SKM-1 (cell line): Measurements from ENCODE around the gene KCNQ1.

Experiments used
- DNase-seq: peaks from one replicate; lab custom pipeline; 2025; ENCODE audit not compliant: unreplicated experiment; lab: John Stamatoyannopoulos, UW

Gene KCNQ1

DNA sequence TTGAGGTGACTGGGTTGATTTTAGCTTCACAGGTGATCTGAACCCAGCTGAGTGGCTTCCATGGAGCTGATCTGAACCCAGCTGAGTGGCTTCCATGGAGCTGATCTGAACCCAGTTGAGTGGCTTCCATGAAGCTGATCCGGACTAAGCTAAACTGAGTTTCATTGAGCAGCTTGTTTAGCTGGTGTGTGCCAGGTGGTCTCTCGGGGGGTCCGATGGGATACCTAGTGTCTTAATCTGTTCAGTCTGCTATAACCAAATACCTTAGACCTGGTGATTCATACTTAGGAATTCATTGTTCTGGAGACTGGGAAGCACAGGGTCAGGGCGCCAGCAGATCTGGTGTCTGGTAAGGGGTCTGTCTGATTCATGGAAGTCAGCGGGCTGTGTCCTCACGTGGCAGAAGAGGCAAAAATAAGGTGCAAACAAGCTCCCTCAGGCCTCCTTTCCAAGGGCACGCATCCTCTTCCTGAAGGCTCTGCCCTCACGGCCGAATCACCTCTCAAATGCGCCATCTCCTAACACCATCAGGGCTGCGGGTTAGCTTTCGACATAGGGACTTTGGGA lies 307.5 kb downstream of the KCNQ1 start:
- no peak for DNase-seq

DNA sequence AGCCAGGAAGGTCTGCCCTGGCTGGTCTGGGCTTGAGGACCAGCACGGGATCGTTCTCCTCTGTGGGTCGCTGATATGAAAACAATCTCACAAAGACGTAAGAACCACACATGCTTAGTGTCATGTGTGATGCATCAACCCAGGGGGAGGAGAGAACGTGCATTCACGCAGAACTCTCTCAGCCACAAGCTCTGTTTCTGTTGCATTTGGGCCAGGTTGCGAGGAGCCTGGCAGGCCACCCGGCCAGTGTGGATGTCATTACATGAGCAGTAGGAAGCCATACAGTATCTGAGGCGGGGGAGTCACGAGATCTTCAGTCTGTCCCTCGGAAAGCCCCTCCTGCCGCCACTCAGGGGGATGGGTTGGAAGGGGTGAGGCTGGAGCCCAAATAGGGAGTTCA lies 308.1 kb downstream of the KCNQ1 start:
- no peak for DNase-seq

DNA sequence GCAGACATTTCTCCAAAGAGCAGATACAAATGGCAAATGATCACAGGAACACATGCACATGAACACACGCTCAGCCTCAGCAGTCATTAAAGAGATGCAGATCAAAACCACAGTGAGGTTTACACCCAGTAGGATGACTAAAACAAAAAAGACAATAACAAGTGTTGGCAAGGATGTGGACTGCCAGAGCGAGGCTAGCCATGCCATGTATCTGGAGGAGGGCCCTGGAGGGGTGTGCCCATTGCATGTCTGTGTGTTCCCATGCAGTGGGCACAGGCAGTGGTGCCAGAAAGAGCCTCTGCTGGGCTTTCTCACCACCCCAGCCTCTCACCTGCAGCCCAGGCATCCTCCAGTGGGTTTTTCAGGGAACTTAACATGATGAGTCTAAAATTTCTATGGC lies 309.2 kb downstream of the KCNQ1 start:
- no peak for DNase-seq

DNA sequence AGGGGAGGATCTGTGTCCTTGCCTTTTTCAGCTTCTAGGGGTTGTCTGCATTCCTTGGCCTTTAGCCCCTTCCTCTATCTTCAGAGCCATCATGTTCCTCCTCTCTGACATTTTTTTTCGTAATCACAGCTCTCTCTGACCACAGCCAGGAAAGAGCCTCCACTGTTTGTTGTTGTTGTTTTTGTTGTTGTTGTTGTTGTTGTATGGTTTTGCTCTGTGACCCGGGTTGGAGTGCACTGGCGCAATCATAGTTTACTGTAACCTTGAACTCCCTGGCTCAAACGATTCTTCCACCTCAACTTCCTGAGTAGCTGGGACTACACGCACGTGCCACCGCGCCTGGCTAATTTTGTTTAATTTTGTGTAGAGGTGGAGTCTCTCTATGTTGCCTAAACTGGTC lies 310.3 kb downstream of the KCNQ1 start:
- DNase-seq, result no peak

DNA sequence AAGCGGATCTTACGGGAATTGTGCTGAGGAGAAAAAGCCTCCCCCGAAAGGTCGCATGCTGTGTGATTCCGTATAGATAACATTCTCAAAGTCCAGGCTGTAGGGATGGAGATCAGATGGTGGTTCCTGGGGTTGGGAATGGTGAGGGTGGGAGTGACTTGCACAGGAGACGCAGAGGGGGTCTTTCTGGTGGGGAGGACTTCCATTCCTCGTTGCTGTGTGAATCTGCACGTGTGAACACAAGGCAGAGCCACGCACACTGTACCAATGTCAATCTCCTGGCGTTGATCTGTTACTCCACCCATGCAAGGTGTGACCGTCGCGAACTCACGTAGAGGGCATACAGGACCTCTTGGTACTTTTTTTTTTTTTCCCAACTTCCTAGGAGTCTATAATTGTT lies 313.9 kb downstream of the KCNQ1 start:
- no peak for DNase-seq

DNA sequence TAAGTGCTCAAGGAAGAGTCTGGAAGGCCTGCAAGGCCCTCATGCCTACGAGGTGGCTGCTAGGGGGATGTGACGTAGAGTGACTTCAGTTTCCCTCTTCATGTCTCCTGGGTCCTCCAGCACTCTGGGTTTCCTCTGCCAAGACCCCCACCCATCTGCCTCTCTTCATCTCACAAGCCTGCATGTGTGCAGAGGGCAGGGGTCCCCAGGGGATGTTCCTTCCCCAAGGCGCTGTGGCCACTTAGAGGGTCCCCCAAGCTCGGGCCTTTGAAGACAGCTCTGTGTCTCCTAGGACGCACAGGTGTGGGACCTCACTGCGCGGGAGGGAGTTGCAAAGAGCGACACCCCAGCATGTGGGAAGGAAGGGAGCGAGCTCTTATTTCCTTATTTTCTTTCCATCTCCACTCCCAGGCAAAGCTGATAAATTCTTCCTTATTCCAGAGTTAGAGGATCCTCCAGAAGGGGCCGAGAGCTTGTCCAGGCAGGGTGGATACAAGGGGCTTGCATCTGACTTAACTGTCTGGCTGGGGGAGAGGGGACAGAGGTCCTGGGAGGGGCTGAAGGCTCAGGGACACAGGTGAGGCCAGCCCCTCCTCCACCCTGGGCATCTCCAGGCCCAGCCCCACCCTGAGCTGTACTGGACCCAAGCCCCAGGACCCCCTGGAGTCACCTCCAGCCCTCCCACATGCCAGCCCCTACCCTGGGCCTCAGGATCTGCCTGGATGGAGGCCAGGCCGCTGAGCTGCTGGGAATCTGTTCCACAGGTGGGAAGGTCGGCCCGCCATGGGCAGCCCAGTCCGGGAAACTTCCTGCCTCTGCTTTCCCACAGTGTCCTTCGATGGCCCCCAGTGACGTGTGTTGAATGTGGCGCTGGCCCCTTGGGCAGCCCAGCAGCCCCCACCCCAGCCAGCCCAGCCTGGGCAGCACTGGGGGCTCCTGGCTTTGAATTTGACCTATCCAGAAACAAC lies 314.7 kb downstream of the KCNQ1 start:
- no peak for DNase-seq

DNA sequence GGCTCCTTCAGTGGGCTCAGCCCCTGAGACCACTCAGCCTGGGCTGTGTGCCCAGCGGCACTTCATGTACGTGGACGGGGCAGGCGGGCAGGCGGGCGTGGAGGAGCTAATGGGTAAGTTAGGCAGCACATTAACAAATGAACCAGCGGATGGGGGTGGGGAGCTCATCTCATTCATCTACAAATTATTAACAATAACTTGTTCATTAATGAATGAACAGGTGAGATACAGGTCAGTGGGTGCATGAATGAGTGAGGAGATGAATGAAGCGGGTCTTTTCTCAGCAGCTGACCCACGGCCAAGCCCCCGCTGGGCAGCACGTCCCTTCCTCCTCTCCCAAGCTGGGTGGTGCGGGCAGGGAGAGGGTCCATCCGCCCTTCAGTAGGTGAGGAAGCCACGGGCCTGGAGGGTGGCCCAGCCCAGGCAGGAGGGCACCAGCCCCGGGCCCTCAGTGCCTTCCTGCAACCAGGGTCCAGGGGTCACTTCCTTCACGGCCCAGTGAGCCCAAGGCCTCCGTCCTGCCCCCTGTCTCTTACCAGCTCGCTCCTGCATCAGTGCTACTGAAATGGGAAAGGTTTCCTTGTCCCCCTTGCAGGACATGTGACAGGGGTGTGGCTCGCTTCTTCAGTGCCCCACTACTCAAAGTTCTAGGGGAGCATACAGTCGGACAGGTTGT lies 315.5 kb downstream of the KCNQ1 start:
- DNase-seq, result no peak

DNA sequence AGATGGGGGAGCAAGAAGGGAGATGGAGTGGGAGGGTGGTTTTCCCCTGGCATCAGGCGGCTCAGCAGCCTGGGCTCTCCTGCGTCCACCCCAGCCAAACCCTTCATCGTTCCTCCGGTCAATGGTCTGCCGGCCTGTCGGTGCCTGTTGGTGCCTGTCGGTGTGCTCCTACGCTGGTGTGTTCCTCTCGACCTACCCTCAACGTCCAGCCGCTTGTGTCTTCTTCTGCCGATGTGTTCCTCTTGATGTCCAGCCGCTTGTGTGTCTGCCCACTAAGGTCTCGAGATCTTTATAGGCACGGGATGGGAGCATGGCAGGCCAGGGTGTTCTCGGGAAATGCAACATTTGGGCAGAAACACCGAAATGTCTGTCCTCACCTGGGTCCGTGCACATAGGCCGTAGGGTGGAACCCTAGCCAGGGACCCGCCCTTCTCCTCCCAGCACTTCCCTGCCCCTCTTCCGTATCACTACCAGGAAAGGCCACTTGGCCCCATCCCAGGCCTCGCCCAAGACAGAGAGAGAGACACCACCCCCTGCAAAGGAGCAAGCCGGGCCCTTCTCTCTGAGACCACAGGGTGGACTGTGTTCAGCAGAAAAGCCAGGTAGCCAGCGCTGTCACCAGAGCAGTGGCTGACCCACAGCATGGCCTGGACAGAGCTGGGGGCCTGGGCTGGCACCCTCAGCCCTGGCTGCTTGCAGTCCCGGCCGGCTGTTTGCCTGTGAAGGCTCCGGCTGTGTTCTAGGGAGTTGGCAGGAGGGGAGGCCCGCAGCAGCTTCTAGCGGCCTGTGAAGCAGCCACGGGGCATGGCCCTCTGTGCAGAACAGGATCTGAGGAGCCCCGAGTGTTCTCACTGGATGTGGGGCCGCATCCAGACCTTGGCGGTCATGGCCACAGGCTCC lies 316.6 kb downstream of the KCNQ1 start:
- DNase-seq, result no peak

DNA sequence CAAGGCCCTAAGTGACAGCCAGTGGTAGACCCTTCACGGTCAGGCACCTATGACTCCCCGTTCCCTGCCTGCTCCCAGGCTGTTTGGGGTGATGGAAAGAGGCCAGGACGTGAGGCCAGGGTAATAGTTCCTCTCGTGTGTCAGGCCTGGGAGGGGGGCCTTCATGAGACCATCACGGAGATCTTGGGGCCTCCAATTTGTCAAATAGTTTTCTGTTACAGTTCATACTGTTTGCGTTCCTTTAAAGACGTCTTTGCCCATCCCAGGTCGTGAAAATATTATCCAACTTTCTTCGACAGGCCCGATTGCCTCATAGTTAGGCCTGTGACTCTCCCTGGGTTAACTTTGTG lies 317.2 kb downstream of the KCNQ1 start:
- no peak for DNase-seq

DNA sequence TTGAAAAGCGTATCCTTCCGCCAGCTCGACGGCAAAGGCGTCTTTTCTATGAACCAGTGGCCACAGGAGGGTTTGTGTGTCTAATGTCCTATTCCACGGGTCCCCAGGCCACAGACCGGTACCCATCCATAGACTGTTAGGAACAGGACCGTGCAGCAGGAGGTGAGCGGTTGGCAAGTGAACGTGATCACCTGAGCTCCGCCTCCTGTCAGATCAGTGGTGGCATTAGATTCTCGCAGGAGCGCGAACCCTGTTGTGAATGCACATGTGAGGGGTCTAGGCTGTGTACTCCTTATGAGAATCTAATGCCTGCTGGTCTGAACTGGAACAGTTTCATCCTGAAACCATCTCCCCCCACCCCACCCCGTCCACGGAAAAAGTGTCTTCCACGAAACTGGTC lies 317.6 kb downstream of the KCNQ1 start:
- no peak for DNase-seq

DNA sequence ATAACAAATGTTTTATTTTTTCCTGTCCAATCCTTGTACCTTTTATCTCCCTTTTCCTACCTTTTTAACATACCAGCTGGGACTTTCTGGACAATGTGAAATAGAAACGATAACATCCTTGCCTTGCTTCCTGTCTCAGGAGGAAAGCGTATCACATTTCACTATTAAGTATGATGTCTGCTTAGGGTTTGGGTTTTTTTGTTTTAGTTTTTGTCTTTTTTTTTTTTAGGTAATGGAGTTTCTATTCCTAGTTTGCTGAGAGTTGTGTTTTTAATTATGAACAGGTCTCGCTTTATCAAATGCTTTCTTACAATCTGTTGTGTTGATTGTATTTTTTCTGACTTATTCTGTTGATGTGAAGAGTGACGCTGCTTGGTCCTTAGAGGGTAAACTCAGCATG lies 319.2 kb downstream of the KCNQ1 start:
- no peak for DNase-seq

DNA sequence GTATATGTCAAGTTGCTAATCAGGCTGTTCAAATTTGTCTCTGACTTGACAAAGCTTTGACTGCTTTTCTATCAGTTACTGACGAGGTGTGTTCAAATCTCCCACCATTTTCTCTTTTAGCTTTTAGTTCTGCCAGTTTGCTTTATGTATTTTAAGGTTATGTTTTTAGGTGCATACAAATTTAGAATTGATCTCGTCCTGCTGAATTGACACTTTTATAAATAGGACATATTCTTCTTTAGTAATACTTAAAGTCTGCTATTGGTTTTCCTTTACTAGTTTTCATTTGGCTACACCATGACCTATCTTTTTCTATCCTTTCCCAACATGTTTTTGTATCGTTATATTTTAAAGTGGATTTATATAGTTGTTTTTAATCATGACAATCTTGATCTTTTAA lies 320.7 kb downstream of the KCNQ1 start:
- no peak for DNase-seq

DNA sequence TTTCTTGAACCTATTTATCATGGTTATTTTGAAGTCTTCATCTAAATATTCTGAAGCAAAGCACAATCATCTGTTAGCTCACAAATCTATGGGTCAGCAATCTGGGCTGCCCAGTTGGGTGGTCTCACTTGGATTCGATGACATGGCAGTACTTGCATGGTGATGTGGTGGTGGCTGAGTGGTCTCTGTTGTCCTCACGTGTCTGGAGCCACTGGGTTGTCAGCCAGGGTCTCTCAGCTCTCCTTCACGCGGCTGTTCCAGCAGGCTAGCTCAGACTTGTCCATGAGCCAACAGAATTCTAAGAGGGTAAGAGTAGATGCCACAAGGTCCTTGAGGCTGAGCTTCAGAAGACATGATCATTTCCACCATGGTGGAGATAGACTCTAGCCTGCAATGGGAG lies 321.4 kb downstream of the KCNQ1 start:
- DNase-seq, result no peak

DNA sequence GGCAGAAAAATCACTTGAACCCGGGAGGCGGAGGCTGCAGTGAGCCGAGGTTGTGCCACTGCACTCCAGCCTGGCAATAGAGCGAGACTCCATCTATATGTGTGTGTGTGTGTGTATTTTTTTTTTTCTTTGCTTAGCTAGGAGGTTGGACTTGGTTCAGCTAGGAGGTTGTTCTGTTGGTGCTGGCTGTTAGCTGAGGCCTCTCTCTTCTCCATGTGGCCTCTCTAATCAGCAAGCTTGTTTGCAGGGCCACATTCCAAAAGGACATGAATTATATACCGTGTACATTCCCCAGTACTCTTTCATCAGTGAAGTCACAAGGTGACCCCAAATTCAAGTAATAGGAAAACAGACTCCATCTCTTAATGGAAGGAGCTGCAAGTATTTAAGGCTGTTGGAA lies 322.3 kb downstream of the KCNQ1 start:
- DNase-seq, result no peak

DNA sequence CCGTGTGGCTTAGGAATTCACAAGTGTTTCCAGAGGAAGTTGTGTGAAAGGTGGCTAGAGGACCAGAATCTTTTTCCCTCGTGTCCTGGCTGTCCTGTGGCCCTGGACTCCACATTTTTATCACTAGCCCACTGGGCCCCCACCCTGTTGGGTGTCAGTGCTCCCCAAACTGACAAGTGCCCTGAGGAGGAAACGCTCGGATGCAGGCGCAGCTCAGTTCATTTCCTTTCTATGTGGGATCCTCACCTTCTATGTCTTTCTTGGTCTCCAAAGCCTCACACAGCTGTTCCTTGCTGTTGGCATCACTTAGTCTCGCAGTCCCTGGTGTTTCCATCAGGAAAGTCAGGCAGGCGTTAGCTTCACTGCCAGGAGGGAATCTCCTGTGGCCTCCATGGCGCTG lies 323.0 kb downstream of the KCNQ1 start:
- no peak for DNase-seq

DNA sequence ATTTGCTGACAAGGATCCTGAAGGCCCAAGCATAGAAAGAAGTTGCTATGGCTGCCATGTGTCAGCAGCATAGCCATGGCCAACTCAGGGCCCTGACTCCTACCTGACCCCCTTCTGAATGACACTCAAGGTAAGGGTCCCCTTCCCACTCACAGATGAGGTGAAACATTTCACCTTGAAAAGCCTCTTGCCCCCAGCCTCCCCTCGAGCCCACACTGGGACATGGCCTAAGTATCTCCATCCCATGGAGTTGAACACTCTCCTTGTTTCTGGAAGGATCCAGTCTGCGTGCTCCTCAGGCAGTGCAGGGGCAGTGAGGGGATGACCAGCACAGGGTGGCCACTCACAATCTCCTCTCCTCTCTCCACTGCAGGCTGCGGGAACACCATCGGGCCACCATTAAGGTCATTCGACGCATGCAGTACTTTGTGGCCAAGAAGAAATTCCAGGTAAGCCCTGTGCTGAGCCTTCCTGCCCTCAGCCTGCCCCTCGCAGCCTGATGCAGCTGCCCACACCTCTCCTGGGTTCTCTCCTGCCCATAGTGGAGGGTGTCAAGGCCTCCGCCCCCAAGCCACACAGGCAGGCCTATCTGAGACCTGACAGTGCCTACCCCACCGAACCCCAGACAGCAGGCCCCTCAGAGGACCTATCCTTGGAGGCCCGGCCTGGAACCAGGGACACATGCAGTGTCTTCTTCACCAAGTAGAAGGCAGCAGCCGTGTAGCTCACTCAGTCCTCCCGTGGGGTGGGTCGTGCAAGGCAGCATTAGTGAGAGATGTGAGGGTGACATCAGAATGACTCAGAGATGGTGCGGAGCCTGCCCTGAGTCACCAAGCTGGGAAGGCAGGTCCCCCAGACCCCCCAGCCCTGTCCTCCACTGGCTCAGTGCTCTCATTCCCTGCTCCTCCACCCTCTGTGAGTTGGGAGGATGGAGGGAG lies 323.9 kb downstream of the KCNQ1 start:
- DNase-seq, result no peak

DNA sequence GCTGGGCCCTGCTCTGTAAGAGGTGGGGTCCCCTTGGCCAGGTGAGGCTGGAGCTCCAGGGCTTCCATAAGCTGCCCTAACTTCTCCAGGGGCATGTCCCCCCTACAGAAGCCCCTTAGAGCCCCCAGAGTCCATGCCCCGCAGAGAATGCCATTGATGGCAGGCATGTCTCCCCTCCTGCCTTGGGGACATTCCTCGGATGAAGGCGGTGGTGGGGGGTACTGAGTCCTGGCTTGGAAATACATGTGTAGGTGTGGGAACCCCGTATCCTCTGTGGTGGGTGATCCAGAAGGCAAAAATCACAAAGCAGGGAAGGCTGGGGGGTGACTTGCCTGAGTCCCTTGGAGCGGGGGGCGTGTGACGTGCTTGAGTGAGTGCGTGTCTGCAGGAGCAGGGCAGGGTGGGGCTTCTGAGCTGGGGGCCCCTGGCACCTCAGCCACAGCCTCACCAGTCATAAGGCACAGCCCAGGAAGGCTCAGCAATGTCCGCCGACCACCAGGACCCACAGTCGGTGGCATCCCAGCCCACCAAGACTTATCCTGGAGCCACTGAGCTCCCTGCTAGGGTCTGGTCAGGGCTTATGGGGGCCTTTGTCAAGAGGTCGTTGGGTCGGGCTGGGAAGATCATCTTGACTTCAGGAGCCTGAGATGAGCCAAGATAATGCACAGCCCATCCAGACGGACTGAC lies 324.7 kb downstream of the KCNQ1 start:
- no peak for DNase-seq

DNA sequence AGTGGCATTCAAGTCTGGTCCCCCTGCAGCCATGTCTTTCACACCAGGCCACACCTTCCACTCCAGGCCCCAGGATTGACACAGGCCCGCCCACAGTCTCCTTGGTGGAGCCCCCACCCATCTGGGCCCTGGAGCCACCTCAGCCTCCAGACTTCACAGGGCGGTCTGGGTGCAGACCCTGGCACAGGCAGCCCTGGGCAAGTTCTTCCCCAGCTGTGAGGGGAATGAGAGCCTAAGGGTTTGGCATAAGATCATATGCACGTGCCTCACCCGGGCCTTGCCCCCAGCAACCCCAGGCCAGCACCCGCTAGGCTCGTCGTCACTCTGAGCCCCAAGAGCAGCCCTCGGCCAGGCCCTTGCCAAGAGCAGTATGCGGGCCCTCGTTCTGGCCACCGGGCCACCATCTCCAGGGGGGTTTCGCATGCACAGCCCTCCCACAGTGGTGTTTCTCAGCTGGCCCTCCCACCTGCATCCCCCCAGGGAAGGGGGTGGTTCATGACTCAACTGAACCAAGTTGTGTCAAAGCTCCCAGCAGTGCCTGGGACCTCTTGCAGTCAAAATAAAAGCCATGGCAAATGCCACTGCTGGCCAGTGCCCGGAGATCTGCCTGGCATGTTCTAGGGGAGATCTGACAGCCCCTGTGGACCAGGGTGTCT lies 325.4 kb downstream of the KCNQ1 start:
- no peak for DNase-seq

DNA sequence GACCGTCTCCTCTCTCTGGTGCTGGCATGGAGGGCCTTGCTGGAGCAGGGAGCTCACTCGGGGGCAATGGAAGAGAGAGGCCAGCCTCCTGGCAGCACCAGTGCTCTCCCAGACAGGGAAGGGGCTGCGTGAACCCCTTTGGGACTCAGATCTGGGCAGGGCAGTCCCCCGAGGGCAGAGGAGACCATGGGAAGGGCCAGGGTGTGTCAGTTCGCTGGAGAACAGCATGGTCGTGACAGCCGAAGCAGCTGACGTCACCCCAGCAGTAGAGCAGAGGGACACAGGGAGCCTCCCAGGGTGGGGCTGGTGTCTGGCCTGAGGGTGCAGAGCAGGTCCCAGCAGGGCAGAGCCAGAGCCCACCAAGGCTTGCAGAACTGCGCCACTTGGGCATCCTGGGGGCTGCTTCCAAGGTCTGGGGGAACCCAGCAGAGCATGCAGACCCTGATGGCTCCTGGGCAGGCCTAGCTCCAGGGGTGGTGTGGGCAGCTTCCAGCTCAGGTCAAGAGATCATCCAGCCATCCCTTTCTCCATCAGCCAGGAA lies 326.0 kb downstream of the KCNQ1 start:
- DNase-seq, result no peak
